GM21528 (cell line): ENCODE results near the gene RIMS4.

Experiments used
- ATAC-seq: cut with Tn5 transposase; IDR thresholded peaks from one replicate; pipeline ENCODE4 v1.9.1; 2021; ENCODE audit warnings: mild to moderate bottlenecking, moderate library complexity; ENCODE audit not compliant: unreplicated experiment, low FRiP score

Gene RIMS4

DNA sequence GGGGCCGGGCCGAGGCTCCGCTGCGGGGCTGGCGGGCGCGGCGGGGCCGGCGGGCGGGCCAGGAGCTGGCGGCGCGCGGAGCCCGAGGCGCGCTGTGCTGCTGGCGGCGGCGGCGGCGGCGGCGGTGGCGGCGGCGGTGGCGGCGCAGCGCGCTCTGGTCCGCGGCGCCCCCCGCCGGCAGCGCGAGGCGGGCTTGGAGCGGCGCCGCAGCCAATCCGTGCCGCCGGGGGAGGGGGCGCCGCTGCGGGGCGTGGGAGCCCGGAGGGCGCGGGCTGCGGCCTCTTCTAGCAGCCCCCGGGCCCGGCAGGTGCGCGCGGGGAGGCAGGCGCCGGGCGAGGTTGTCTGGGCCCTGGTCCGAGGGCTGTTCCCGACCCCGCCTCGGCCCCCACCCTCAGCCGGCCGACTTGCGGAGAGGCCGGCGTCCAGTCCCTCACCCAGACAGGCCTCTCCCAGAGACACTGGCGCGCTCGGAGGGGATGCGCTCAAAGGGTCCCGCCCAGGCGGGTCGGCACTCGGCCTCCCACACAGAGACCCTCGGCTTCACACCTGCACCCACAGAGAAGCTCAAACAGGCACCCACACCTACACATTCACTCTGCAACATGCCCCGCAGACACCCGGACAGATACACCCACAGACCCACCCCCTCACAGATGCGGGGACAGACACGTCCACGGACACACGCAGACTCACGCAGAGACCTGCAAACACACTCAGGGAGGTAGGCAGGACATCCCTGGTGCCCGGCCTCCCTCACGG, at the start of gene RIMS4:
TSS of gene RIMS4 (minus strand) at position 156 of the 759 bp plus-strand sequence. CDS start 275 bp downstream, outside the sequence.
- ATAC-seq = no peak

DNA sequence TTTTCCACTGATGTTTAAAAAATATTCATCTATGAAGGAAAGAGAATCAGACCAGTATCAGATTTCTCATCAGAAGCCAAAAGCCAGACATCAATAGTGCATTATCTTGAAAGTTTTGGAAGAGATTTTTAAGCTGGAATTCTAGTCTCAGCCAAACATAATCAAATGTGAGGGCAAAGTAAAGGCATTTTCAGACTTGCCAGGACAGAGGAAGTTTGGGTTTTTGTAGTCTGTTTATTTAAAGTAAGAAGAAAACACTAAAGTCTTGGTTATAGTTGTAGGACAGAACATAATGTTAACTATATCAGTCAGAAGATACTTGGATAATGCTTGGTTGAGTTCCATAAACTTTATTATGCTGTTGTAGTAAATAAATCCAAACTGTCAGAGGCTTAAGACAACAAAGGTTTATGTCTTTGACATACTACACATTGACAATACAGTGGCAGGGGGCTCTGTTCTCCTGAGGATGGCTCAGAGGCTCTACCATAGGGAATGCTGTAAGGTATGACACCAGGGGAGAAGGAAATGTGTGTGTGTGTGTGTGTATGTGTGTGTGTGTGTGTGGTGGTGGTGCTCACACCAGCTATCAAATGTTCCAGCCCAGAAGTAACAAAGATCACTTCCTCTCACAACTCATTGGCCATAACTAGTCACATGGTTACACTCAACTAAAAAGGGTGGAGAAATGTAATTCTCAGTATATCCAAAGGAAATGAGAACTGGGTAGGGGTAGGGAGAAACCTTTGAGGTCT, 48.4 kb upstream of the RIMS4 start:
- no peak for ATAC-seq

DNA sequence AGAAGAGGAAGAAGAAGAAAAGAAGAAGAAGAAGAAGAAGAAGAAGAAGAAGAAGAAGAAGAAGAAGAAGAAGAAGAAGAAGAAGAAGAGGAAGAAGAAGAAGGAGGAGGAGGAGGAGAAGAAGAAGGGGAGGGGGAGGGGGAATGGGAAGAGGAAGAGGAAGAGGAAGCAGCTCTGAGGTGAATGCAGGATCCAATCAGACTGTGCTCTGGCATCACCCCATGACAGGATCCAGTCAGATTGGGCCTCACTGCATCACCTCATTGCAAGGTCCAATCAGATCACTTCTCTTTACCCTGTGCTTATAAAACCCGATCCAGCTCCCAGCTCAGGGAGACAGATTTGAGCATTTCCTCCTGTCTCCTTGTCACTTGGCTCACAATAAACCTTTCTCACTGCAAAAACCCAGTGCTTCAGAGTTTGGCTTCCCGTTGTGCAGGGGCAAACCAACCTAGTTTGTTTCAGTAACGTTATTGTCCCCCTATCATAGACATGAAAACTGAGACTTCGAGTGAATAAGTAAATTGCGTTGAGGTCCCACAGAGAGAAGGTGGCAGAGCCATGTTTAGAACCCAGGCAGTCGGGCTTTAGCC, 46.6 kb upstream of the RIMS4 start:
- ATAC-seq = no peak

DNA sequence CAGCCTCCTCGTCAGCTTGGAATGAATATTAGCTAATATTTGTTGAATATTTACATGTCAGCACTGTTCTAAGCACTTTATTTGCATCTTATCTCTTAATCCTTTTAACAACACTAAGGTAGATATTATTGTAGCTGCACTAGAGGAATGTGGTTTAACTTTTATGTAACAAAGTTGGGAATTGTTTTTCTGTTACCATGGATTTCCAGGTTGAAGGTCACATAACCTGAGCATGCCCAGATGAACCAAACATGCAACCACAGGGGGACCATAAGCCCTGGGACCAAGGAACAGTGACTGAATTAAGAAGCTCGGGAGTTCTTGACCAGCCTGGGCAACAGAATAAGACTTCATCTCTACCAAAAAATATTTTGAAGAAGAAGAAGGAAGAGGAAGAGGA, 46.1 kb upstream of the RIMS4 start:
- no peak for ATAC-seq

DNA sequence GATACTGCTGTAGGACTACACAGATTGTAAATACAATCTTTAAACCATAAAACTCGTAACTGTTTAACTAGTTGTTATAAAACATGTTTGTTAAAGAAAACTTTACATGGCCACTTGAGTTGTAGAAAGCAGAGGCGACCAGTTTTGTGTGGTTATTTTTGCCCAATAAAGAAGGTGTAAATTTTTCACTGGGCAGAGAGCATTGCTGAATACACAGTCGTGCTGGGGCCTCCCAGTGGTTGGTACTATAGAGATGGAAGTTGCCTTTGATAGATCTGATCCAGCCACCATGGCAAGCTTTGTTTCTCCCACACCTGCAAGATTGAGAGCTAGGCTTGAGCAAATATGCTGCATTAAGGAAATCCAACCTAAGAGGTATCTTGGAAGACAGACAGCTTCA, 41.2 kb upstream of the RIMS4 start:
- no peak for ATAC-seq

- ATAC-seq = no peak
These were observed 40.5 kb upstream of the RIMS4 start for GRCh38 chr20:44850837-44851236.

DNA sequence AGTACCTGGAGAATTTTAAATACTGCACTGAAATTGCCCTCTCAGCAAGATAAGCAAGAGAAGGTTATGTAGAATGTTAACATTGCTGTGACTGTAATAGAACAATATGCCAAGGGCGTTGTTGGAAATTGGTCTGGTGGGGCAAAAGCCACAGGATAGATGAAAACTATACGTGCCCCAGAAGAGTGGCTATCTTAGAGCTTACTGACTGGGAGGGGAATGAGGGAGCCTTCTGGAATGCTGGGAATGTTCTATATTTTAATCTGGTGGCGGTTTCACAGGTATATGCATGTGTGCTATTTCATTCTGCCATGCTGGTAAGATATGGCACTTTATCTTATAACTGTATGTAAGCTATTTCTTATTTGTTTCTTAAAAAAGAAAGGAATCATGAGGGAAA, 39.9 kb upstream of the RIMS4 start:
- ATAC-seq = no peak

- no peak for ATAC-seq
These were observed 39.4 kb upstream of the RIMS4 start for GRCh38 chr20:44849703-44850102.

DNA sequence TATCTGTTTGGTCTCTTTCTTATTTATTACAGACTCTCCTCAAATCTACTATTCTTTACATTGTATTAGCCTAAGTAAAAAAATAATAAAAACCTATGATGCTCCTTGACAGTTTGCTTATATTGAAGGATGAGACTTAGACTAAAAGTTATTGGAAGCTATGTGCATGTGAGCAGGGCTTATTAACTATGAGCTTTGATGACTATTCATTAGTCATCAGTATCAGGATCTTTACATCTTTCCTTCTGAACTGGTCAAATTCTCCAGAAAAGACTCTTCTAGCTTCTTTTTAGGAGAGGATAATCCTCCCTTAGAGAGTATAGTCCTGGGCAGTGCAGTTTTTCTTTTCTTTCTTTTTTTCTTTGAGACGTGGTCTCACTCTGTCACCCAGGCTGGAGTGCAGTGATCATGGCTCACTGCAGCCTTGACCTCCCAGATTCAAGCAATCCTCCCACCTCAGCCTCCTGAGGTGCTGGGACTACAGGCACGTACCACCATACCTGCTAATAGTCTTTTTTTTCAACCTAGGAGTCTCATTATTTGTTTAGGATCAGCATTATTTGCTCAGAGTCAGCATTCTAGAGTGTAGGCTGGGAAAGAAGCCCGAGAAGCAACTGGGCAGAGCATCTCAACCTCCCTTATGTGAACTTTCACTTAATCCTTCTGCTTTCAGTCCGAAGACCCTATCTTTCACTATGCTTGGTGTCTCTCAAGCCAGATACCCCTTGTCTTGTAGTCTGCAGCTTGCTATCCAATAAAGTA, 38.1 kb upstream of the RIMS4 start:
- ATAC-seq = no peak

GRCh38 chr20:44843876-44844275, 33.5 kb upstream of the RIMS4 start:
- no peak for ATAC-seq

GRCh38 chr20:44841955-44842354, 31.6 kb upstream of the RIMS4 start:
- no peak for ATAC-seq

DNA sequence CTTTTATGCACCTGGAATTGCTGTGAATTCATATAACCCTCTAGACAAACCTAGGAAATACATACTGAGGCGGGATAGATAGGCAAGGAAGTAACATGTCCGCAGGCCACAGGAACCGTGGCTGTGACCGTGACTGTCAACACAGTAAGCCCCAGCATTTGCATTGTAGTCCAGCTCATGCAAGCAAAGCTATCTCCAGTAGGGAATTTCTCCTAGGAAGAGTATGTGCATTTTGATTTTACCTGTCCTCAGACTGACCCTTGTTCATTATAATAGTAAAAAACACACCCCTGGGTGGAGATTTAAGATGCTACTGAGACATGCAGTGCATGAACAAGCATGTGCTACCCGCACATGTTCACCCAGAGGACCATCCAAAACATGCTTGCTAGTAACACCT, 30.5 kb upstream of the RIMS4 start:
- ATAC-seq = no peak

GRCh38 chr20:44839481-44839880, 29.1 kb upstream of the RIMS4 start:
- ATAC-seq = no peak

- no peak for ATAC-seq
These were observed 28.2 kb upstream of the RIMS4 start for GRCh38 chr20:44838521-44838920.

DNA sequence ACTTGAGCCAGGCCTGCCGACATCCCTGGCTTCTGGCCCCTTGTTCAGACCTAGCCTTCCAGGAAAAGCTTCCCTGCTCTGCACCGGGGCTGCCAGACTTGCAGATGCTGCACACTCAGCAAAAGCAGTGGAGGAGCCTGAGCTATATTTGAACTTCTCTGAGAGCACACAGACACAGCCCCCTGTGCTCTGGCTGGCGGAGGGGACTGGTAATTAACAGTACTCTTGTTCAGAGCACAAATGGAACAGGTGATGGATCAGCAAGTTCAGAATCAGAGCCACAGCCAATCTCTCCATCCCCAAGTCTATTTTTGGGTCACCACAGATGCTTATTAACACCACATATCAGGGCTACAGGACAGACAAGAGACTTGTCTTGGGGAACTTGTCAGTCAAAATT, 27.6 kb upstream of the RIMS4 start:
- ATAC-seq = no peak

GRCh38 chr20:44836601-44837120, 26.3 kb upstream of the RIMS4 start:
- ATAC-seq = no peak

DNA sequence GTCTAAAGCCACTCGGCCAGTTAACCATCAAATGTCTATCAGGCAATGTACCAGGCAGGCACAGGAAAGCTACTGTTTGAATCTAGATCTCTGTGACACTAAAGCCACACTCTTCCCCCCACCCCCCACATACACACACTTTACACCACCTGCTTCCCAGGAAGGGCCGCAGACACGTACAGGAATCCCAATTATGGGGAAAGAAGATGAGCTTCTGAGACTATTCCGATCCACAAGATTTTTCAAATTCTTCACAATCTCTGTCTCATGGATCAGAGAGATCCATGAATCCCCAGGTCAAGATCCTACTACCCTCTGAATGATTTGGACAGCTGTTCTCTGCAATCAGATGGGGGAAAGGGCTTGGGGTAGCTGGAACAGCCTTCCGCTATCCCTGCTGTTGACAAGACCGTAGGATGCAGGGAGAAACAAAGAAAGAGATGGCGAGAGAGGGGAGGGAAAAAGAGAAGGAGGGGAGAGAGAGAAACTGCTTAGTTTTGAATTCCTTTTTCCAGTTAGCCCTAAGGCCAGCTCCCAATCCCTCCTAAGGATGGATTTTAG, 25.4 kb upstream of the RIMS4 start:
- ATAC-seq = no peak

DNA sequence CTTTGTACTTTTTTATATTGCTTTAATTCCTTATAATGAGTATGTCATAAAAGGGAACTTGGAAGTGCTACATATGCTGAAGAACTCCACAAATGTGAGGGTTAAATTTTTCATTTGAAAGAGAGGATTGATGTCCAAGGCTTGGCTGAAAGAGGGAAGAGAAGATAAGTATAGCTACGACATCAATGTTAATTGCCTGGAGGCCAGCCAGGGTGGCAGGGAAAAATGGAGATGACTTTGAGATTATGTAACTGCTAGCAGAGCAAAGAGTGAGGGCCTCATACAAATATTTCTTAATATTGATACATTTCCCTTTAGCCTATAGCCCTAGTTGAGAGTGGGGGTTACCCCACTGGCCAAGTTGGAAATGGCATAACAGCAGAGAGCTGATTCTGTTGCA, 24.8 kb upstream of the RIMS4 start:
- no peak for ATAC-seq

DNA sequence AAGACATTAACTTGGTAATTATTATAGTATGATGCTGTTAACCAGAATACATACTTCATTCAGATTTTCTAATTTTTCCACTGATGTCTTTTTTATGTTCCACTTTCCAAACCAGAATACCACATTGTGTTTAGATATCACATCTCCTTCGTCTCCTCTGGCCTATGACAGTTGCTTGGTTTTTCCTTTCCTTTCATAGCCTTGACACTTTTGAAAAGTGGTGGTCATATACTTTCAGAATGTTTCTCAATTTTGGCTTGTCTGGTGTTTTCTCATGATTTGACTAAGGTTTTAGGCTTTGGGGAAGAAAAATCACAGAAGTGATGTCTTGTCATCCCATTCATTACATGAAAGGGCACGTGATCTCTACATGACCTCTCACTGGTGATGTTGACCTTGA, 24.3 kb upstream of the RIMS4 start:
- no peak for ATAC-seq

- no peak for ATAC-seq
These were observed 23.1 kb upstream of the RIMS4 start for GRCh38 chr20:44833437-44833836.
